HepG2 (cell line): ENCODE results near the gene GNAZ. TPM values are rescaled to one million over a fixed set of nuclear protein-coding genes. Genes with fewer than 3 reads are reported as not detected.

ENCODE experiments used
- ASH2L ChIP-seq: fragments of 300-600, 200-600 bp; sonication (generic); IDR thresholded peaks from 2 replicates; pipeline ENCODE4 v1.7.0; 2017; ENCODE audit warnings: low read depth, mild to moderate bottlenecking, moderate library complexity, mixed read lengths, low read length; ENCODE audit not compliant: insufficient read length
- CHD4 ChIP-seq: fragments of 200-600 bp; sonication (generic); IDR thresholded peaks from 2 replicates; pipeline ENCODE4 v1.7.0; 2017; ENCODE audit warnings: mild to moderate bottlenecking, low read length, borderline replicate concordance
- CTCF ChIP-seq: sonication (generic); formaldehyde crosslinking; IDR thresholded peaks from 2 replicates; pipeline ENCODE4 v1.5.0; 2020; ENCODE audit warnings: mild to moderate bottlenecking, missing genetic modification reagents, moderate library complexity
- MAF1 ChIP-seq: sonication (generic); formaldehyde crosslinking; IDR thresholded peaks from 2 replicates; pipeline ENCODE4 v1.5.0; 2020; ENCODE audit warnings: missing genetic modification reagents, borderline replicate concordance
- MAX ChIP-seq: IDR thresholded peaks from 2 replicates; pipeline ENCODE4 v1.6.1; 2012; ENCODE audit warnings: inconsistent platforms
- MBNL3 ChIP-seq: fragments of 250-450 bp; sonication (Bioruptor Pico); conservative IDR thresholded peaks from 2 replicates; pipeline ENCODE4 v1.8.0; 2022; ENCODE audit warnings: mild to moderate bottlenecking, inconsistent platforms
- NCOA2 ChIP-seq: sonication (generic); formaldehyde crosslinking; IDR thresholded peaks from 2 replicates; pipeline ENCODE4 v1.8.0; 2022; ENCODE audit warnings: inconsistent platforms
- SUZ12 ChIP-seq: fragments of 150-350 bp; IDR thresholded peaks from 2 replicates; pipeline ENCODE4 v1.6.1; 2014; ENCODE audit warnings: low read depth, low read length
- ZMYM2 ChIP-seq: sonication (generic); formaldehyde crosslinking; IDR thresholded peaks from 2 replicates; pipeline ENCODE4 v1.8.0; 2022; ENCODE audit warnings: mild to moderate bottlenecking, missing genetic modification reagents
- ZNF451 ChIP-seq: sonication (generic); formaldehyde crosslinking; IDR thresholded peaks from 2 replicates; pipeline ENCODE4 v1.5.0; 2020; ENCODE audit warnings: mild to moderate bottlenecking, missing genetic modification reagents
- ZNF609 ChIP-seq: sonication (generic); formaldehyde crosslinking; IDR thresholded peaks from 2 replicates; pipeline ENCODE4 v1.4.0; 2020; ENCODE audit warnings: mild to moderate bottlenecking, missing genetic modification reagents, borderline replicate concordance
- ZNF652 ChIP-seq: IDR thresholded peaks from 2 replicates; pipeline ENCODE4 v1.6.1; 2016; ENCODE audit warnings: low read depth, borderline replicate concordance
- ZNF687 ChIP-seq: sonication (generic); formaldehyde crosslinking; IDR thresholded peaks from 2 replicates; pipeline ENCODE4 v1.5.1; 2020; ENCODE audit warnings: mild to moderate bottlenecking, missing genetic modification reagents, moderate library complexity
- ZSCAN20 ChIP-seq: sonication (generic); formaldehyde crosslinking; IDR thresholded peaks from 2 replicates; pipeline ENCODE4 v1.4.0; 2020; ENCODE audit warnings: missing genetic modification reagents, mild to moderate bottlenecking, borderline replicate concordance
- ZSCAN31 ChIP-seq: sonication (generic); formaldehyde crosslinking; IDR thresholded peaks from 2 replicates; pipeline ENCODE4 v1.5.0; 2020; ENCODE audit warnings: low read depth, mild to moderate bottlenecking, missing genetic modification reagents
- polyA plus RNA-seq, 8 experiments: library from polyadenylated mRNA; depleted of rRNA in 3 of 8; stranded (reverse) in 7 of 8; unstranded in 1 of 8; fragments of >200 nt; fragmentation: Illumina TruSeq in 4 of 8; extraction: Trizol in 4 of 8; gene quantifications; 2 replicates each; pipeline versions ENCODE4 v1.2.1 to v1.2.3, GENCODE V29; 2011 to 2016; ENCODE audit warnings: low read depth in 4 of 8, missing spikeins in 1 of 8, mixed read lengths in 1 of 8; ENCODE audit not compliant: insufficient read depth in 1 of 8
- total RNA-seq, 5 experiments: library from RNA; depleted of rRNA; stranded (reverse); fragments of >200 nt; fragmentation: Illumina TruSeq; extraction: Trizol; gene quantifications; 2 replicates each; pipeline ENCODE4 v1.2.3, GENCODE V29; 2016; ENCODE audit warnings: low read depth in 1 of 5
- TF ChIP-seq, protein P1 (sequence below): sonication (generic); formaldehyde crosslinking; IDR thresholded peaks from 2 replicates; pipeline ENCODE4 v1.5.1; 2020; ENCODE audit warnings: missing genetic modification reagents, mild to moderate bottlenecking, borderline replicate concordance

GNAZ gene
- total and polyA plus RNA-seq, 2 of the 13 experiments (the other 11 are each of a cell fraction or from before 2014, with no cell fraction given): 11.4 to 22.3 TPM

- no peak for TF ChIP-seq CTCF (CRISPR knock-in tag)
- TF ChIP-seq ZSCAN31 (CRISPR knock-in tag): no peak
- TF ChIP-seq MAF1 (CRISPR knock-in tag): no peak
- peak; percentile 17; the same call in 1 of the 2 replicates for TF ChIP-seq ZNF687
- TF ChIP-seq MBNL3 (CRISPR knock-in tag): no peak
- TF ChIP-seq ASH2L: peak; percentile 78
- TF ChIP-seq CHD4: peak; percentile 91
- 0 out of 2 replicates have a peak, but pooled peaks have one; percentile 1 for TF ChIP-seq ZNF609 (CRISPR knock-in tag)
- TF ChIP-seq SUZ12: no peak
- TF ChIP-seq MAX: peak; percentile 16; the same call in 1 of the 2 replicates
- TF ChIP-seq, protein P1, sequence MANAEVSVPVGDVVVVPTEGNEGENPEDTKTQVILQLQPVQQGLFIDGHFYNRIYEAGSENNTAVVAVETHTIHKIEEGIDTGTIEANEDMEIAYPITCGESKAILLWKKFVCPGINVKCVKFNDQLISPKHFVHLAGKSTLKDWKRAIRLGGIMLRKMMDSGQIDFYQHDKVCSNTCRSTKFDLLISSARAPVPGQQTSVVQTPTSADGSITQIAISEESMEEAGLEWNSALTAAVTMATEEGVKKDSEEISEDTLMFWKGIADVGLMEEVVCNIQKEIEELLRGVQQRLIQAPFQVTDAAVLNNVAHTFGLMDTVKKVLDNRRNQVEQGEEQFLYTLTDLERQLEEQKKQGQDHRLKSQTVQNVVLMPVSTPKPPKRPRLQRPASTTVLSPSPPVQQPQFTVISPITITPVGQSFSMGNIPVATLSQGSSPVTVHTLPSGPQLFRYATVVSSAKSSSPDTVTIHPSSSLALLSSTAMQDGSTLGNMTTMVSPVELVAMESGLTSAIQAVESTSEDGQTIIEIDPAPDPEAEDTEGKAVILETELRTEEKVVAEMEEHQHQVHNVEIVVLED: no peak
- no peak for TF ChIP-seq ZSCAN20
- no peak for TF ChIP-seq NCOA2 (CRISPR knock-in tag)
- TF ChIP-seq ZNF451: no peak
- peak; percentile 89 for TF ChIP-seq ZNF652
- TF ChIP-seq ZMYM2 (CRISPR knock-in tag): peak; percentile 76; the same call in 1 of the 2 replicates
These were observed 72.3 kb downstream of the GNAZ start (continued) for GRCh38 chr22:23142546-23143105.
